ENCODE results near the gene TBC1D22A. TPM values are rescaled to one million over a fixed set of nuclear protein-coding genes. Genes with fewer than 3 reads are reported as not detected.
A peak's percentile ranks its signal among the peaks of the same experiment; 100 is the strongest.

Gene TBC1D22A
- polyA plus RNA-seq, 1 experiment = 24.2 TPM

- ChIA-PET CTCF (interaction anchor here (1.3 kb wide), 1 partner anchor 12 kb away, joined by 3 read pairs; no protein-coding TSS in a partner anchor), POLR2A (no interaction called here)
- no peak for DNase-seq (ENCODE audit: low read depth)
- peaks cover 12% of the 10 kb centered on the region for H3K36me3 ChIP-seq (ENCODE audit: control insufficient read depth, insufficient read depth, low read length)
- H3K27me3 ChIP-seq (ENCODE audit: control insufficient read depth, insufficient read depth, low read length) = no peaks in the 10 kb centered on the region
- TF ChIP-seq CTCF (IDR thresholded peaks at IDR 0.05; ENCODE audit: insufficient read depth, low read depth, low read length) = no peak
- H3K4me3 ChIP-seq (ENCODE audit: low read depth, low read length) = no peak overlapping the region
Observed at GRCh38 chr22:46723882-46724281, 38.6 kb upstream of the TBC1D22A start.

GRCh38 chr22:46725096-46725495 is 37.4 kb upstream of the TBC1D22A start:
- no peaks in the 10 kb centered on the region for H3K27me3 ChIP-seq (ENCODE audit: control insufficient read depth, insufficient read depth, low read length)
- TF ChIP-seq CTCF (IDR thresholded peaks at IDR 0.05; ENCODE audit: insufficient read depth, low read depth, low read length) = no peak
- H3K4me3 ChIP-seq (ENCODE audit: low read depth, low read length) = no peak overlapping the region
- ChIA-PET POLR2A (no interaction called here), CTCF (no interaction called here)
- DNase-seq (ENCODE audit: low read depth) = no peak
- peaks cover 5% of the 10 kb centered on the region for H3K36me3 ChIP-seq (ENCODE audit: control insufficient read depth, insufficient read depth, low read length)

GRCh38 chr22:46726066-46726985 is 36.1 kb upstream of the TBC1D22A start:
- Histone ChIP-seq H3K4me3 (ENCODE audit: low read depth, low read length) (no peak overlapping the region), H3K27me3 (ENCODE audit: control insufficient read depth, insufficient read depth, low read length) (no peaks in the 10 kb centered on the region), H3K36me3 (ENCODE audit: control insufficient read depth, insufficient read depth, low read length) (peaks cover 7% of the 10 kb centered on the region)
- peak; percentile 46 for DNase-seq (ENCODE audit: low read depth)
- no peak for TF ChIP-seq CTCF (IDR thresholded peaks at IDR 0.05; ENCODE audit: insufficient read depth, low read depth, low read length)
- ChIA-PET POLR2A (no interaction called here), CTCF (no interaction called here)

GRCh38 chr22:46726986-46727317 is 35.5 kb upstream of the TBC1D22A start:
- POLR2A ChIA-PET = no interaction called here
- no peak for TF ChIP-seq CTCF (IDR thresholded peaks at IDR 0.05; ENCODE audit: insufficient read depth, low read depth, low read length)

GRCh38 chr22:46727813-46728364 is 34.6 kb upstream of the TBC1D22A start:
- peaks cover 8% of the 10 kb centered on the region for H3K36me3 ChIP-seq (ENCODE audit: control insufficient read depth, insufficient read depth, low read length)
- H3K4me3 ChIP-seq (ENCODE audit: low read depth, low read length) = no peak overlapping the region
- no peak for TF ChIP-seq CTCF (IDR thresholded peaks at IDR 0.05; ENCODE audit: insufficient read depth, low read depth, low read length)
- H3K27me3 ChIP-seq (ENCODE audit: control insufficient read depth, insufficient read depth, low read length) = no peaks in the 10 kb centered on the region
- POLR2A ChIA-PET = no interaction called here
- CTCF ChIA-PET = no interaction called here
- no peak for DNase-seq (ENCODE audit: low read depth)

More at GRCh38 chr22:46726986-46727317, 35.5 kb upstream of the TBC1D22A start:
- H3K27me3 ChIP-seq (ENCODE audit: control insufficient read depth, insufficient read depth, low read length) = no peaks in the 10 kb centered on the region
- peaks cover 8% of the 10 kb centered on the region for H3K36me3 ChIP-seq (ENCODE audit: control insufficient read depth, insufficient read depth, low read length)
- no peak for DNase-seq (ENCODE audit: low read depth)
- H3K4me3 ChIP-seq (ENCODE audit: low read depth, low read length) = no peak overlapping the region
- CTCF ChIA-PET = no interaction called here
